Fibroblast of the aortic adventitia (primary cell): ENCODE results near the gene AMER3. TPM values are rescaled to one million over a fixed set of nuclear protein-coding genes. Genes with fewer than 3 reads are reported as not detected.
"Not testable (repeated sequence)": the region's sequence is repeated elsewhere in the genome, so short reads cannot be mapped to it uniquely, and the experiment has no call there.

Experiments
- DNase-seq: peaks from one replicate; pipeline ENCODE4 v3.0.0-alpha.2; 2010; ENCODE audit warnings: low read depth
- H3K4me3 ChIP-seq: 2 replicates; pipeline ENCODE4 v1.5.1; 2011; ENCODE audit warnings: low read depth, mild to moderate bottlenecking, control low read depth, low read length, moderate library complexity
- CTCF ChIP-seq: IDR thresholded peaks from 2 replicates; pipeline ENCODE4 v1.5.1; 2011; ENCODE audit warnings: mild to moderate bottlenecking, low read length, control low read depth, inconsistent platforms; ENCODE audit not compliant: insufficient read depth
- total RNA-seq: library from RNA; depleted of rRNA; stranded (reverse); fragments of >200 nt; gene quantifications from 2 replicates; pipeline ENCODE4 v1.2.3, GENCODE V29; 2012; ENCODE audit warnings: low replicate concordance

The AMER3 gene
- total RNA-seq, 1 donor, result not detected

- DNase-seq, result peak; percentile 4
- TF ChIP-seq CTCF, result no peak
- peak overlapping the region; percentile 66 for H3K4me3 ChIP-seq
Measured at GRCh38 chr2:130728007-130728454, 27.3 kb upstream of the AMER3 start.

GRCh38 chr2:130728549-130729316 lies 26.6 kb upstream of the AMER3 start, which contains the start of gene GPR148:
Gene GPR148, plus strand, starts transcription at chr2:130729070. Its CDS starts 82 bp downstream, at chr2:130729152.
- no peak for TF ChIP-seq CTCF
- DNase-seq, result no peak
- H3K4me3 ChIP-seq, result peak within 1 kb of the TSS; percentile 66

GRCh38 chr2:130729322-130730299 lies 25.7 kb upstream of the AMER3 start:
- H3K4me3 ChIP-seq, result no peak overlapping the region
- TF ChIP-seq CTCF, result no peak
- DNase-seq, result no peak

GRCh38 chr2:130732257-130732656 lies 23.1 kb upstream of the AMER3 start:
- H3K4me3 ChIP-seq, result not testable (repeated sequence)

GRCh38 chr2:130735200-130735599 lies 20.1 kb upstream of the AMER3 start:
- TF ChIP-seq CTCF, result no peak
- DNase-seq, result no peak
- no peak overlapping the region for H3K4me3 ChIP-seq

More at GRCh38 chr2:130732257-130732656, 23.1 kb upstream of the AMER3 start:
- not testable (repeated sequence) for DNase-seq

GRCh38 chr2:130736487-130736886 lies 18.9 kb upstream of the AMER3 start:
- no peak for DNase-seq
- TF ChIP-seq CTCF, result no peak
- H3K4me3 ChIP-seq, result no peak overlapping the region

GRCh38 chr2:130737592-130737991 lies 17.7 kb upstream of the AMER3 start:
- no peak overlapping the region for H3K4me3 ChIP-seq
- no peak for DNase-seq
- TF ChIP-seq CTCF, result no peak
